ENCODE measurements around the gene TBC1D22A.

Gene TBC1D22A

DNA sequence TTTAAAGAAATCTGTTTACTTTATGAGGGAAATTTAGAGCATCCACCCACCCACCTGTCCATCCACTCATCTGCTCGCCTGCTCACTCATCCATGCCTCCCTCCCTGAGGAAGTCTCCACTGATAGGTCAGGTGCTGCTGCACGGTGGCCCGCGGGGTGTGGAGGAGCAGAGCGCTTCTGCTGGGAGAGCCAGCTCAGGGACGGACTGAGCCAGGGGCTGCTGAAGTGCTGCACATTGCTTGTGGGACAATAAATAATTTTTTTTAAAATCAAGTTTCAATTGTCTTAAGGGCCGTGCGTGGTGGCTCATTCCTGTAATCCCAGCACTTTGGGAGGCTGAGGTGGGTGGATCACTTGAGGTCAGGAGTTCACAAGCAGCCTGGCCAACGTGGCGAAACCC is 148.9 kb downstream of the TBC1D22A start:
- no peak for DNase-seq

DNA sequence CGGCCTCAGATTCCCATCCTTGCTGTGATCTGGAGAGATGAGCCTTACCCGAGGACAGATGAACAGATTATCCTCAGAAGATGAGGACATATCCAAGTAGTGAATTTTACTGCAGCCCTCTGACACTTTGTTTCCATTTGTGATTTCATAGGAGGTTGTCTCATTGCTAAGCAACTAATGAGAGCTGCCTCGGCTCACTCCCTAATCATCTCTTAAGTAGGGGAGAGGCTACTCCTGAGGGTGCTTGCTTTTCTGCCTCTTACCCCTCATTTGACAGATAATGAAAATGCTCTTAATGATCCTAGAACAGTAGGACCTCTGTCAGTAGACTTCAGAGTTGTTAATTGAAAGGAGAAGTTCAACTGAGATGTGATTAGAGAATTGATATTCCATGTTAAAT is 150.9 kb downstream of the TBC1D22A start:
- no peak for DNase-seq

DNA sequence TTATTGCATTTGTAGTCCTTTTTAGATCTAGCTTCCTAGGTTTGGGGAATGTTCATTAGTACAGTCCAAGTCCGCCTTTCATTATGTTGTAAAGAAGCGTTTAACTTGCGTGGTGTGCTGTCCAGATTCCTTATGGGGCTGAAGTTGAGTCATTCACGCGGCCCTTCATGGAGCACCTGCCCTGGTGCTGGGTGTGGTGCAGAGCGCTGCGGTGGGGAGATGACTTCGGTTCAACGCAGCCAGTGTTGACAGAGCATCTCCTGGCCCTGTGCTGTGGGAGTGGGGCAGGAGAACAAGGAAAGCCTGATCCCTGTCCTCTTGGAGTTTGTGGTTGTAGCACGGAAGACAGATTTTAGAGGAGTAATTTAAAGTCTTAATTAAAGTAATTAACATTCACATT is 152.0 kb downstream of the TBC1D22A start:
- DNase-seq, result no peak

DNA sequence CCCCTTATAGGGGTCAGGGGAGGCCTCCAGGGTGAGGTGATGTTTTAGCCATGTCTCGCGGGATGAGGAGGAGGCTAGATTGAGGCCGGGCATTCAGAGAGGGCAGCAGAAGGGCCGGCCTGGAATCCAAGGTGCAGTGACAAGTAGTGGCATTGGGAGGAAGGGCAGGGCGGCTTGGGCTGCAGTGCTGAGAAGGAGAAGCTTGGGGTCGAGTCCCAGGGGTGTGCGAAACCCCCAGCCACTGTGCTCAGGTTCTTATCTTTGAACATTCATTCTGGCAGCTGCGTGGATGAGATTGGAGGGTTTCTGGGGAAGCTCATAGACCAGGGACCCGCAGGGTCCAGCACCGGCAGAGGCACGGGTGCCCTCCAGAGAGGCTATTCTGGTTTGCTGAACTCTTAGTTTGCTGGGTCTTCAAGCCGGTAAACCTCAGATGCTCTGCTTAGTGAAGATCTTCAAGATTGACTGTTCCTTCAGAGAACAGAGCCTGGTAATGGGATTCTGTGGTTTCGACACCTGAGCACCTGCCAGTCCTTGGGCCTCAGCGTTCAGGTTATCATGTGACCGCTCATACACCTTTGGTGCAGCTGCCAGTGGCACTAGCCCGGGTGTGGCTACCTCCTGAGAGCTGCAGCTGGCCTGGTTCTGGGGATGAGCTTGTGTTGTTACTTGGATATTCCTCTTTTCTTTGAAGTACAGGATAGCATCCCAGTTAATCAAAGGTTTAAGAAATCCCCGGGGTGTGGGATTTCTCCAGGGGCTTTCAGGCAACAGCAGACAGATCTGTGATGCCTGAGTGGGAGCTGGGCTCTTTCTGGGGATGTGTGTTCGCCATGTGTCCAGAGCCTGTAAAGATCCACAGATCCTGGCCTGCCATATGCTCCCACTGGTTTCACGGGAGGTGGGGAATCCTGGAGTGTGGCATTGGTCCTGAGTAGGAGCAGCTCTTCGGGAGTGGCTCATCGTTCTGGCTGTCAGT is 152.8 kb downstream of the TBC1D22A start:
- DNase-seq, result no peak

DNA sequence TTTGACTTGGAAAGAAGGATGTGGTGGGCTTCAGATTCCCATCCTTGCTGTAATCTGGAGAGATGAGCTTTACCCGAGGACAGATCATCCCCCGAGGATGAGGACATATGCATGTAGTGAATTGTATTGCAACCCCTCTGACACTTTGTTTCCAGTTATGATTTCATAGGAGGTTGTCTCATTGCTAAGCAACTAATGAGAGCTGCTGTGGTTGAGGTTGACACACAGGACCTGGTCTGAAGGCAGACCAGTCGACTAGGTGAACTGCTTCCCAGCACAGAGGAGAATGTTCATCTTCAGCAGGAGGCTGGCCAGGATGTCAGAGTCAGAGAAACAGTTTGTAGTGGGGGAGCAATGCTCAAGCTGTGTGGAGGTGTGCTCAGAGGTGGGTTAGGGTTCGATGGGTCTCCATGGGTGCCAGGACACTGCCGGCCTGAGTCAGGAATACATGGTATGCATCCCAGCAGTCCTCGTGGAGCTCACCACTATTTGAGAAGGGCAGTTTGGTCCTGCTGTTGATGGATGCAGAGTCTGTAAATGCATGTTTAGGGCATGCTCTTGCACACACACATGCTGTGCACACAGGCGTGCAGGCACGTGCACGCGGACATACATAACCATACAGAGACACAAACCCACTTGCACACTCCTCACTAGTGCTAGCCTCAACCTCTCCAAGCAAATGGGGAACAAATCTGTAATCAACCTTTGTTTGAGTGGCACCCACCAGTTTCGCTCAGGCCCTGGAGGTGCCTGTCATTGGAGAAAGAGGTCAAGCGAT is 153.7 kb downstream of the TBC1D22A start:
- no peak for DNase-seq

DNA sequence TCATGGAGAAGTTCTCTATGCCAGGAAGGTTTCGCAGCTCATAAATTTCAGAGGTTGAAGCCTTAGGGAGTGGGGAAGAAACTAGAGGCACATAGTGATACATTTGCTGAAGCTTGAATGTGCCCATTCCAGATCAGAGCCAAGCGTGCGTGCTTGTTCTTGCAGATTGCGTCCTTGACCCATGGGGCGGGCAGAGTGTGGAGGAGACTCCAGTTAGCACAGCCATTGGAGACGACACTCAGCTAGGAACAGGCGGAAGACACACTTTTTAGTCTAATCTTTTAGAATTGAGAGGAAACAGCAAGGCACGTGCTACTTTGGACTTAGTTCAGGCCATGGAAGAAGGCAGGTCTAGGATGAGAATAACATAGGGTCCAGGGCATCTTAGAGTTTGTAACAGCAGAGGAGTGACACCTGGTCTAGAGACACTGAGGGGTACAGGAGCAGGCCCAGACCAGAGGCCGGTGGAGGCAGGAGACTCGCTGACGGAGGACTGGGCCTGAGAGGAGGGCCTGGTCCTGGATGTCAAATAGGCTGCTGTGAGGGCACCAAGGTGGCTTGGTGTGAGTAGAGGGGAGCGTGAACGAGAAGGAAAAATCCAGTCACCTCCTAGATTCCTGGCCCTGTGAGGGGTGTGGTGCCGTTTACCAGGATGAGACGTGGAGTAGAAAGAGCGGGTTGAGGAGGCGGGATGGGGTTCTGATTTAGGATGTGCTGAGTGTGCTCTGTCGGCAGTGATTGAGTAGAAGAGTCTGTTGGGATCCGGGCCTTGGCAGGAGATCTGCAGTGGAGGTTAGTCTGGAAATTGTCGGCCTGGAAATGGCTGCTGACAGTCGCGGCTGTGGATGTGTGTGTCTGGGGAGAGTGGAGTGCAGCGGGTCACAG is 154.7 kb downstream of the TBC1D22A start:
- DNase-seq, result no peak

DNA sequence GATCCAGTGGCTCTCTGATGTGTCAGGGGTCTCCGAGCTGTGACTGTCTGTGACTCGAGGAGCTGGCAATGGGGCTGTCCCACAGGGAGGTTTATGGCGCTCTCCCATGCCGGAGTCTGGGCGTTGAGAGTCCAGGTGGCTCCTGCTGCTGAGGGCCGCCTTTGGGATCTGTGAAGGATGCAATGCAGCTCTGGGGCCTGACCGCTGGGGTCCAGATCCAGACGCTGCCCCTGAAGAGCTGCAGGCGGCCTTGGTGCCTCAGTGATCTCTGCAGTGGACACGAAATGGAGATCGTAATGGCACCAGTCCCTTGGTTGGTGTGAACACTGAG is 155.3 kb downstream of the TBC1D22A start:
- no peak for DNase-seq

DNA sequence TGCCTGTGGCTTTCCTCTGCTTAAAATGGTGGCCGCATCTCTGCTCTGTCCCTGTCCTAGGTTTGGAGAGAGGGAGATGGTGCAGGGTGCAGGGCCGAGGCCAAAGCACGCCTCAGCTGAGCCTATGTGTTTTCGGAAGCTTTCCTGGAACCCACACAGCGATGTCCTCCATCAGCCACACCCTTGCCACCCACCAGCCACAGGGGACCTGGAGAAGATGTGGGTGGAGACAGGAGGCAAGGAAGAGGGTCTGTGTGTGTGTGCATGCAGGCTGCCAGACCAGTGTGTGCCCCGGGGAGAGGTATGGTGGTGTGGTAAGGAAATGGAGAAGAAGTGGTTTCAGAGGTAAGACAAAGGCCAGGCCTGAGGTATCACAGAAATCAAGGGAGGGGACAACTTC is 155.7 kb downstream of the TBC1D22A start:
- DNase-seq, result no peak

DNA sequence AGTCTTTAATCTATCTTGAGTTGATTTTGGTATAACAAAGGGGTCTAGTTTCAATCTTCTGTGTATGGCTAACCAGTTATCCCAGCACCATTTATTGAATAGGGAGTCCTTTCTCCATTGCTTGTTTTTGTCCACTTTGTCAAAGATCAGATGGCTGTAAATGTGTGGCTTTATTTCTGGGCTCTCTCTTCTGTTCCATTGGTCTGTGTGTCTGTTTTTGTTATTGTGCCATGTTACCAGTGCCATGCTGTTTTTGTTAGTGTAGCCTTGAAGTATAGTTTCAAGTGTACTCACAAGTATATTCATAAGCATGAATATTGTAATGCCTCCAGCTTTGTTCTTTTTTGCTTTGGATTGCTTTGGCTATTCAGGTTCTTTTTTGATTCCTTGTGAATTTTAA is 159.6 kb downstream of the TBC1D22A start:
- DNase-seq, result no peak

DNA sequence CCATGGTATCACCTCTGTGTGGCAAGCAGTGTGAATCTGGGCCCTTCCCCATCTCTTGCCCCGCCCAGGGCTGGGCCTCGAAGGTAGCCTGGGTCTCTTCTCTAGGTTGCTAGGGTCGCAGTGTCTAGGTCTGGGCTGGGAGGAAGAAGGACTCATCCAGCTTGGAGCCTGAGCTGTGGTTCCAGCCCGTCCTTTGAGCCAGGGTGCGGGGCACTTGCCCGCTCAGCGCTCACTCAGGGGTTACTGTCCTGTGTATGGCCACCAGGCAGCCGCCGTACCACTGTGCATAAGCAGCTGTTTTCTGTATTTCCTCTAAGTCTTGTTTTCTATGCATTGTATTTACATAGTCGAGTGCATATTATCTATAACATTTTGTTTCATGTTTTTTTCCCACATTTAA is 160.9 kb downstream of the TBC1D22A start:
- DNase-seq, result no peak

DNA sequence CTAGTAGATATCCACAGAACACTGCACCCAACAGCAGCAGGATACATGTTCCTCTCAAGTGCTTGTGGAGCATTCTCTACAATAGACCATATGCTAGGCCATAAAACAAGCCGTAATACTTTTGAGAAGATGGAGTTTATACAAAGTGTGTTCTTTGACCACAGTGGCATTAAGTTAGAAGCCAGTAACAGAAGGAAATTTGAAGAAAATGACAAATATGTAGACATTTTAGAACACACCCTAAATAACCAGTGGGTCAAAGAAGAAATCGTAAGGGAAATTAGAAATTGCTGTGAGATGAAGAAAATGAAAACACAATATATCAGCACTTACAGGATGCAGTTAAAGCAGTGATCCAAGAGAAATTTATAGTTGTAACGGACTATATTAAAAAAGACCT is 163.4 kb downstream of the TBC1D22A start:
- DNase-seq, result no peak

DNA sequence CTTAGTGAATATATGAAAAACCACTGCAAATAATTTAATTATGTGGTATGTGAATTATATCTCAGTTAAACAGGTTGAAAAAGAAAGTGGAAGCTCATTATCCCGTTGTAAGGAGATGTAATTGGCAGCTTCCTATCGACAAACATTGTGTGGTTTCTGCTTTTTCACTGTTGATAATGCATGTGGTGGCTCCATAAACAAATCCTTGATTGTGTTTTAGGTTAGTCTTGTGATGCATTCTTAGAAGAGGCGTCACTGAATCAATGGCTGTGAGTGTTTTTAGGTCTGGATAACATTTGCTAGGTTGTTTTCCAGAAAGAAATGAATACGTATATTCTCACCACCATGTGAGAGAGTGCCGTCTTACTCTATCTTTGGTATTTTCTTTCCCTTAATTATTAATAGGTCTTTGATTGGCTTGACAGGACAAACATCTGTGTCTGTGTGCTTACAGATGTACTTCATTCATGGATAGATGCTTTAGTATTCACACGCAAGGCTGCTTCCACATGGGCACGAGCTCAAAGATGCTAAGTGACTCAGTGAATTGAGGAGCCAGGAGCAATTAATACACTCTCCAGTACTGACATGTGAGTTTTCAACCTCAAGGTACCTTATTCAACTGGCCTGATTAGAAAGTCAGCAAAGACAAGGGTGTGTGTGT is 166.7 kb downstream of the TBC1D22A start:
- DNase-seq, result no peak

DNA sequence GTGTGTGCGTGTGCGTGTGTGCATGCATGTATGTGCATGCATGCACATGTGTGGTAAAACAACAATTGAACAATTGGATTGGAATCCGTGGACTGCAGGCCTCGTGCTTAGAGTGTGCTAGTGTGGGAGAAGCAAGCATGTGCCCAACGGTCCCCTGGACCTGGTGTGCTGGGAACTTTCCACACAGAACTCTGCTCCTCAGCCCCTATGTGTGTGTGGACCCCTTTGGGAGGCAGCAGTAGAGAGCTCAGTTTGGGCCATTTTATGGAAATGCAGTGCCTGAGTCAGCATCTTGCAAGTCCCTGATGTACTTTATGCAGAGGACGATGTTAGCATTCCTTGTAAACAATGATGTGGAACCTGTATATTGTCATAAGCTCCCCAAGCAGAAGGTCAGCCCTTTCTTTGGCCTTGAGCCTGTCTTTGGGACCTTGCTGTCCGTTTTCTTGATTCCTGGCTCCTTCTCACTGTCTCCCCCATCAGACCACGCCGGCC is 167.3 kb downstream of the TBC1D22A start:
- DNase-seq, result no peak

DNA sequence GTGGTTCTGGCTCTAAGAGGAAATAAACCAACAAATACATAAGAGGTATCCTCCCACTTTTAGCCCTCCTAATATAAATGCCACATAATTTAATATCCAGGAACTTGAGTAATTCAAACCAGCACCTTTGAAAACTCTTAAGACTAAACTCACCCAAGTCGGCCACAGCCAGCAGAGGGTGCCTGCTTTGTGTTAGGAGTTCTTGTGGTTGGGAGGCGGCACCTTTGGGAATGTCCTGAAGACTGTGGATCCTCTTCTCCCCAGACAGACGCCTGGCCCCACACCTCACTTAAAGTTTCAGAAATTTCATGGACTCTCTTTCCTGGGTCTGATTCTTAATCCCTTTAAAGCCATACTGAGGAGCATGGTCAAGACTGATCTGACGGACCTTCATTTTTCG is 169.0 kb downstream of the TBC1D22A start:
- DNase-seq, result no peak

DNA sequence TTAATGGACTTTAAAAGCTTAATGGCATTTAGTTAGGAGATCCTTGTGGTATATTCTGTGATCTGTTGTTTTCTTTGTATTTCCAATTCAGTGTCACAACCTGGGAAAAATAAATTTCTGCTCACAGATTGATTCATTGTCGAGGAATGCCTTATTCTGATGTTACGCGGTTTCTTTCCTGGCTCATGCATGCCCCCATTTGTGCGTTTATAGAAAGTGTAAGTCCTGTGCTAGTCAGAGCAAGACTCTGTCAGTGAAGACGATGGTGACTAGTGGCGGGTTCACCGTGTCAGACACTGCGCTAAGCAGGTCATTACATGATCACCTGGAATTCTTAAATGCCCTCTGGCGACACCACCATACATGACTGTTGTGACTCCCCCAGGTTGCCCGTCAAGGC is 169.4 kb downstream of the TBC1D22A start:
- DNase-seq, result no peak

DNA sequence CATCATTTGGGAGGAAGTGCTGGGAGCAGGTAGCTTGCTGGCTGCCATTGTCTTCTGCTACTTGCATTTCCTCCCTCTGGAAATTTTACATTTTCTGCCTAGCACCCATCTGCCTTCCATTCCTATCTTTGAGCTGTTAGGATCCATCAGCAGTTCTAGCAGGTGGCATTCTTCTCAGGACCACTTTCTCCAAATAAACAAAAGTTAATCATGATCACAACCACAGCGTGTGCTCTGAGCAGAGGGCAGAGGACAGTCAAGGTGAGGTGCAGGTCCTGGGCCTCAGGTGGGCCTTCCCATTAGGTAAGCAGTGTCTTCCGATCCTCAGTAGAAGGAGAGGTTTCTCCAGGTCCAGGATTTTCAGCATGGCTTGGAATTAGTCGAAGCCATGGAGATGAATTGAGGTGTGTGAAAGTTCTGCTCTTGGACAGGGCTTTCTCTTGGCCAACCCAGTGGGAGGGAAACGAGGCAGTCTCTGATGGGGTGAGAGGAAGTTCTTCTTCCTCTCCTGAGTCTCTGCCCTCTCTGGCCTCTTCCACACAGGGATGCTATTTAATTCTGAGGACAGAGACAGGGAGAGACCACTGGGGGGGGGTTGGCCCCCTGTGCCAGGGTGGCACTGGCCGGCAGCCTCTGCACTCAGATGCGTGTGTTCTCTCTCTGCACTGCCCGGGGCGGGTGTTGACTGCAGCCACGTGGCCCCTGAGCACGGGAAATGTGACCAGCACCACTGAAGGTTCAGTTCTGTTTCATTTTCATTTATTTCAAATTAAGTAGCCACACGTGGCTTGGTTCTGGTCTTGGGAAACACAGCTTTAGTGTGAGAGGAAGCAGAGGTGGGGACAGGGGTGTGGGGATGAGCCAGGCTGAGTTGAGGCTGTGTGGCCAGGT is 170.8 kb downstream of the TBC1D22A start:
- no peak for DNase-seq

DNA sequence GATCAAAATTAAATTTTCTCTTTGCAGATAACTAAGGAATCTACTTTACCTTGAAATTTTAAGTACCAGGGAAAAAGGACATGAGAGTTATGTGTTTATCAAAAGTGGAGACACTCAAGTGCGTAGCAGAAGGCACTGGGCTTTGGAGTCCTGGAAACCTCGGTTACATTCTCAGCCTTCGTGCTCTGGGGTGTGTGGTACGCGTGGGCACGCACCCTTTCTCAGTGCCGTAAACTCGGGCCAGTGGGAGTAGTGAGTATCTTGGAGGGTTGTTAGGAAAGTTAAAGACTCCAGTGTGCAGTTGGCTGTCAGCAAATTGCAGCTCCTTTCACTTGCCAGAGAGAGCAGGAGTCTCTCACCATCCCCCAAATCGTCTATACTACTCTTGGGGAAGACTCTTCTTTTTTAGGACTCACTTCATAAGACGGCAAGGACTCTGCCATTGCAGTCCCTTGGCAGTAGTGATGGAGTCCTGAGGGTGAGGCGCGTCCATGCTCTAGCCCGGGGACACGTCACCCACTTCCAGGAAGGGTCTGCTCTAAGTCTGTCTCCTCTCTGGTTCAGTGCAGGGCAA is 171.8 kb downstream of the TBC1D22A start:
- no peak for DNase-seq

DNA sequence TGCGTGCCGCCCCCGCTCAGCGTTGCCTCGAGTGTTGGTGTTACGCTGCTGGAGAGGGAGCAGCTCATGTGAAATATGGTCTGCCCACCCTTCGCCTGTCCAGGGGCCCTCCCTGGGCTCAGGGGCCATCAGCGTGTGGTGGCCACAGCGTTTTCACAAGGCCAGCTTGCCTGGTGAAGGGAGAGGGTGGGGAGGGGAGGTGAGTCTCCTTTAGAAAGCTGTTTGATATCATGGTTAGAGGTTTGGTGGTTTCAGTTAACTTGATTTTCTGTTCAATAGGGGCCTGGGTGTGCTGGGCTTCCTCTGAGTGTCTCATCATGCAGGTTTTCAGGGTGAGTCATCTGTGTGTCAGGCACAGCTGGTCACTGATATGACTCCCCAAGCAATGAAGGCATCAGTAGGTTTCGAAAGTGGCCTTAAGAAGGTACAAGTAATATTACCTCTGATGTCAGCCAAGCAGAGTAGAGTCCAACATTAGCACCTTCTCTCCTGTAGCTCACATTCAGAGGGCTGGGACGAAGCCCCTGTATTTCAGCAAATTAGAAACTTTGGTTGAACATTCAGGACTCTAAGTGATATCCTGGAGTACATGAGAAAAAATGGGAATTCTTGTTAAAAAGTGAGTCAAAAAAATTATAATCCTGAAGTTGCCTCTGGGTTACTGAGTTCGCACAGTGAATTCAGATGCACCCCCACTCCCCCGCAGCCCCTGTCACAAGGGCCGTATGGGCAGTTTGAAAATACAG is 172.5 kb downstream of the TBC1D22A start:
- peak in 1 of 2 donors; percentile 24 for DNase-seq

DNA sequence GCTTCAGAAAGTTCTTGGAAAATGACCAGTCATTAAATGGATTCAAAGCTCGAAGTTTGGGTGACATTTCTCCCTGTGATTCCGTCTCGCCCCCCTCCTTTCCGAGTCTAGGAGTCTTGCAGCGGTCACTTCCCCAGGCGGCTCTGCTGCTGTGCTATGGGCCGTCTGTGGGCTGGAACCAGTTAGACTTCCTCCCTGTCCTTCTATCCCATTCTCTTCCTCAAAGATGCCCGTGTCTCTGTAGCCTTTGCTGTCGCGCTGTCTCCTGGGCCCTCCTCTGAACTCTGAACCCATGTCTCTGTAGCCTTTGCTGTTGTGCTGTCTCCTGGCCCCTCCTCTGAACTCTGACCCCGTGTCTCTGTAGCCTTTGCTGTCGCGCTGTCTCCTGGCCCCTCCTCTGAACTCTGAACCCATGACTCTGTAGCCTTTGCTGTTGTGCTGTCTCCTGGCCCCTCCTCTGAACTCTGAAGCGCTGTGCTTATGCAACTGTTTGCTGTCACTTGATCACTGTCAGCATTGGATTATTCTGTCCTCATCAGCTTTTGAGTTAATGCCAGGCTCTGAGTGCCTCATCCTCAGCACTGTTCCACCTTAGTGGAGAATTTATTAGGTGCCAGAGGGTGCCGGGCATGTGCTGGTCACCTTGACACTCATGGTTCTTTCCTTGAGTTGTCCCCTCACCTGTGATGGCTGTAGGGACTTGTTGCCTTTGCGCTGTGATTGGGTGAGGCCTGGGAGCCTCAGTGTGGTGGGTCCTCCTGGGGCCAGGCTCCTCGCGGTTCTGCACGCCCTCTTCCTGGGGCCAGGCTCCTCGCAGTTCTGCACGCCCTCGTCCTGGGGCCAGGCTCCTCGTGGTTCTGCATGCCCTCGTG is 173.3 kb downstream of the TBC1D22A start:
- no peak for DNase-seq
